Nephron (organoid): ENCODE results near the gene KRTAP2-1.
"Not testable (repeated sequence)": the region's sequence is repeated elsewhere in the genome, so short reads cannot be mapped to it uniquely, and the experiment has no call there.

Source experiments
- H3K27ac Mint-ChIP-seq, 3 experiments: 2 replicates each; pipeline ENCODE4 v1.8.0; 2020; ENCODE audit warnings: mixed read lengths in 3 of 3, mild to moderate bottlenecking in 2 of 3, moderate library complexity in 1 of 3
- H3K27me3 Mint-ChIP-seq: 2 replicates; pipeline ENCODE4 v1.8.0; 2021; ENCODE audit warnings: low read depth, mild to moderate bottlenecking, moderate library complexity, mixed read lengths
- H3K36me3 Mint-ChIP-seq: 2 replicates; pipeline ENCODE4 v1.8.0; 2020; ENCODE audit warnings: low read depth, mixed read lengths
- H3K4me1 Mint-ChIP-seq: 2 replicates; pipeline ENCODE4 v1.8.0; 2020; ENCODE audit warnings: mixed read lengths
- H3K4me3 Mint-ChIP-seq, 3 experiments: 2 replicates each; pipeline ENCODE4 v1.8.0; 2020; ENCODE audit warnings: mild to moderate bottlenecking in 3 of 3, mixed read lengths in 3 of 3, moderate library complexity in 2 of 3
- H3K9me3 Mint-ChIP-seq: 2 replicates; pipeline ENCODE4 v1.8.0; 2020; ENCODE audit warnings: mixed read lengths
- TF ChIP-seq, protein P1 (sequence below), 3 experiments: fragments of 200-600 bp; sonication (generic); IDR thresholded peaks; one replicate each; pipeline ENCODE4 v1.5.0; 2021; ENCODE audit warnings: antibody characterized with exemption in 3 of 3; ENCODE audit not compliant: unreplicated experiment in 3 of 3

KRTAP2-1 gene

DNA sequence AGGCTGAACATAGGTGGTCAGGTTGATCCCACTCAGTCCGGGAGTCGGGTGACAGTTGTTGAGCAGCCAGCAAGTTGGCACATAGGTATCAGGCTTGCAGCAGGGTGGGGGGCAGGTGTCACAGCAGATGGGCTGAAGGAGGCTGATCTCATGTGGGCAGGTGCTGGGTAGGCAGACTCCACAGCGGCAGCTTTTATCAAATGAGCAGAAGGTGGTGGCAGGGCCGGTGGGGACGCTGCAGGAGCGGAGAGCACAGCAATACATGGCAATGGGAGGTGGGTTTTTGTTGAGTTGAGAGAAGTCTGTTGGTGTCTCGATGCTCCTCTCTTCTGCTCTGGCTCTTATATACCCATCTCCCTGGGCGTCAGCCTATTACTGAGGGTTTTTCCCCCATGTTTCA, 38.3 kb downstream of the KRTAP2-1 start, which contains the start of gene KRTAP3-1:
Gene KRTAP3-1 (minus strand): TSS at position 318 of the 400 bp plus-strand sequence. CDS start 54 bp downstream, at position 264.
- Mint-ChIP-seq H3K27me3 (peaks cover 5% of the 10 kb centered on the region), H3K27ac (no peak within 1 kb of the TSS), H3K36me3 (no peaks in the 10 kb centered on the region), H3K9me3 (no peaks in the 10 kb centered on the region), H3K4me1 (peaks cover 27% of the 10 kb centered on the region), H3K4me3 (no peak within 1 kb of the TSS)
- TF ChIP-seq, protein P1, sequence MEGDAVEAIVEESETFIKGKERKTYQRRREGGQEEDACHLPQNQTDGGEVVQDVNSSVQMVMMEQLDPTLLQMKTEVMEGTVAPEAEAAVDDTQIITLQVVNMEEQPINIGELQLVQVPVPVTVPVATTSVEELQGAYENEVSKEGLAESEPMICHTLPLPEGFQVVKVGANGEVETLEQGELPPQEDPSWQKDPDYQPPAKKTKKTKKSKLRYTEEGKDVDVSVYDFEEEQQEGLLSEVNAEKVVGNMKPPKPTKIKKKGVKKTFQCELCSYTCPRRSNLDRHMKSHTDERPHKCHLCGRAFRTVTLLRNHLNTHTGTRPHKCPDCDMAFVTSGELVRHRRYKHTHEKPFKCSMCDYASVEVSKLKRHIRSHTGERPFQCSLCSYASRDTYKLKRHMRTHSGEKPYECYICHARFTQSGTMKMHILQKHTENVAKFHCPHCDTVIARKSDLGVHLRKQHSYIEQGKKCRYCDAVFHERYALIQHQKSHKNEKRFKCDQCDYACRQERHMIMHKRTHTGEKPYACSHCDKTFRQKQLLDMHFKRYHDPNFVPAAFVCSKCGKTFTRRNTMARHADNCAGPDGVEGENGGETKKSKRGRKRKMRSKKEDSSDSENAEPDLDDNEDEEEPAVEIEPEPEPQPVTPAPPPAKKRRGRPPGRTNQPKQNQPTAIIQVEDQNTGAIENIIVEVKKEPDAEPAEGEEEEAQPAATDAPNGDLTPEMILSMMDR (IDR thresholded peaks at IDR 0.05; ENCODE audit: unreplicated experiment in 3 of 3): no peak

DNA sequence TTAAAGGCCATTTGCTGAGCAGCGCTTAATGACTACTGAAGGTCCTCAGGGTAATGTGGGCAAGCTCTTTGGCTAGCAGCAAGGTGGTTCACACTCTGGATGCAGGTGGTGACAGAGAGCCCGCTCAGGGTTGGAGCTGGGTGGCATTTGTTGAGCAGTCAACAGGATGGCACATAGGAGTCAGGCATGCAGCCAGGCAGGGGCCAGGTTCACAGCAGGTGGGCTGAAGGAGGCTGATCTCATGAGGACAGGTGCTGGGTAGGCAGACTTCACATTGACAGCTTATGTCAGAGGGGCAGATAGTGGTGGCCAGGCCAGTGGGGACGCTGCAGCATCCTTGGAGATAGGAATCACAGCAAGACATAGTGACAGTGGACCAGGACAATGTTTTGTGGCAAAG, 42.7 kb downstream of the KRTAP2-1 start:
- no peak overlapping the region for H3K27ac Mint-ChIP-seq
- H3K27me3 Mint-ChIP-seq: peaks cover 5% of the 10 kb centered on the region
- H3K36me3 Mint-ChIP-seq: no peaks in the 10 kb centered on the region
- peaks cover 11% of the 10 kb centered on the region for H3K4me1 Mint-ChIP-seq
- H3K9me3 Mint-ChIP-seq: peaks cover 2% of the 10 kb centered on the region
- no peak overlapping the region for H3K4me3 Mint-ChIP-seq
- TF ChIP-seq, protein P1 (IDR thresholded peaks at IDR 0.05; ENCODE audit: unreplicated experiment in 3 of 3): no peak

DNA sequence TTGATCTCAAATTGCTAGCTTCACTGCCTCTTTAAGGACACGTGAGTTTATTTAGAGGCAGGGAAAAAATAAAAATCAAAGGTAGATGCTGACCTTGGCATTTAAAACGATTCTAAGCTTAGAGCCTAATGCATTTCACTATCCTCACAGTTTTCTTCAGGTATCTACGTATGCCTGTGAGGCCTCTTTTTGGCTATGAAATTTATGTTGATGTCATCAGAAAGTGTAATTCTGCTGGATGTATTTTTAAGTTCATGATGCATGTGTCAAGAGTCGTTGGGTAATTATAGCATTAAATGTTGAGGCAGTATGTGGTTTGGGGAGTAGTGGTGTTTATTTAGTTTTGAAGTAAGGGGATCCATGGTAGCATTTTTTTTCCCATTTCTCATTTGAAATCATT, 43.2 kb downstream of the KRTAP2-1 start:
- H3K9me3 Mint-ChIP-seq: peaks cover 2% of the 10 kb centered on the region
- H3K27me3 Mint-ChIP-seq: peaks cover 5% of the 10 kb centered on the region
- TF ChIP-seq, protein P1 (IDR thresholded peaks at IDR 0.05; ENCODE audit: unreplicated experiment in 3 of 3): no peak
- no peak overlapping the region for H3K4me3 Mint-ChIP-seq
- no peak overlapping the region for H3K27ac Mint-ChIP-seq
- H3K4me1 Mint-ChIP-seq: peaks cover 13% of the 10 kb centered on the region
- H3K36me3 Mint-ChIP-seq: no peaks in the 10 kb centered on the region

DNA sequence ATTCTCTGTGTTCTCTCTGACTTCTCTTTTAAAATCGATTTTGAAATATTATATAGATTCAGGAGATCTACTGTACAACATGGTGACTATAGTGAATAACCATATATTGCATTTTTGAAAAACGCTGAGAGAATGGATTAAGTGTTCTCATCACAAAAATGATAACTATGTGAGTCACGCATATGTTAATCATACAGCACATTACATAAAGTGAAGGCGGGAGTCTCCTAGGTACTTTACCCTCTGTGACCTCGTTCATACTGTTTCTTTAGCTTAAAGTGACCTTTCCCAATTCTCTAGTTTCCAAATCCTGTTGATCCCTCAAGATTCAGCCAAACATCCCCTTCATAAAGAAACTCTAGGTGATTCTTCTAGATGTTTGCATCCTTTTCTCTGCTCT, 44.3 kb downstream of the KRTAP2-1 start:
- Mint-ChIP-seq H3K36me3 (no peaks in the 10 kb centered on the region), H3K27me3 (peaks cover 5% of the 10 kb centered on the region), H3K27ac (no peak overlapping the region), H3K4me3 (no peak overlapping the region), H3K9me3 (peaks cover 2% of the 10 kb centered on the region), H3K4me1 (peaks cover 13% of the 10 kb centered on the region)
- TF ChIP-seq, protein P1 (IDR thresholded peaks at IDR 0.05; ENCODE audit: unreplicated experiment in 3 of 3): no peak

DNA sequence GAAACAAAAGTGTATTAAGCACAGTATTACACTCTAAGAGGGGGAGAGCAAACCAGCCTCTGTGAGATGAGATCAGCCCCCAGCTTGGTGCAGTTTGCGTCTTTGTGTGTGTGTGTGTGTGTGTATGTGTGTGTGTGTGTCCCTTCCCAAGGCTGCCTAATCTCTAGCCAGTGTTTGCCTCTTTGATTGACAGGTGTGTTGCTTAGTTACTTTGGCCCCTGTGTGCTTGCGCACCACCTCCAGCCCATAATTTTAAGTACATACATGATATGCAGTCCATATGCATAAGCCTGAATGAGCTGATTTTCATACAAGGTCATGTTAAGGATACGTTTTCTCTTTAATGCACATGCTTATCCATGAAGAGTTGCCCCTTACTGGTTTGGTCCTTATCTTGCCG, 45.3 kb downstream of the KRTAP2-1 start:
- H3K36me3 Mint-ChIP-seq: no peaks in the 10 kb centered on the region
- TF ChIP-seq, protein P1 (IDR thresholded peaks at IDR 0.05; ENCODE audit: unreplicated experiment in 3 of 3): no peak
- peaks cover 5% of the 10 kb centered on the region for H3K27me3 Mint-ChIP-seq
- H3K9me3 Mint-ChIP-seq: peaks cover 2% of the 10 kb centered on the region
- peaks cover 20% of the 10 kb centered on the region for H3K4me1 Mint-ChIP-seq
- H3K27ac Mint-ChIP-seq: no peak overlapping the region
- H3K4me3 Mint-ChIP-seq: no peak overlapping the region

DNA sequence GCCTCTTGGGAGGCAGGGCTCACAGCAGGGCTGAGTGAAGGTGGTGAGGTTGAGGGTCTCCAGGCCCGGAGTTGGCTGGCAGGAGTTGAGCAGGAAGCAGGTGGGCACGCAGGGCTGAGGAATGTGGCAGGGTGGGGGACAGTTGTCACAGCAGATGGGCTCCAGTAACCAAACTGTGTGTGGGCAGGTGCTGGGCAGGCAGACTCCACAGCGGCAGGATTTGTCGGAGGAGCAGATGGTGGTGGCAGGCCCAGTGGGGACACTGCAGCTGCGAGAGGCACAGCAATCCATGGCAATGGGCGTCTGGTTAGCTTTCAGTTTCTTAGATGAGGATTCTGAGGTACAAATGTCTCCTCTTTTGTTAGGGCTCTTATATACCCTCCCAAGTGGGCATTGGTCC, 47.6 kb downstream of the KRTAP2-1 start, which contains the start of gene KRTAP3-2:
Gene KRTAP3-2 (minus strand): TSS at position 344 of the 400 bp plus-strand sequence. CDS start 53 bp downstream, at position 291.
- peak within 1 kb of the TSS in 1 of 3 experiments; percentile 51 for H3K4me3 Mint-ChIP-seq
- H3K27ac Mint-ChIP-seq, H3K36me3 Mint-ChIP-seq, H3K27me3 Mint-ChIP-seq, H3K9me3 Mint-ChIP-seq: not testable (repeated sequence)
- peaks cover 25% of the 10 kb centered on the region for H3K4me1 Mint-ChIP-seq
